ENCODE measurements around the gene MYL6B. TPM values are rescaled to one million over a fixed set of nuclear protein-coding genes. Genes with fewer than 3 reads are reported as not detected.

Gene MYL6B
- total and polyA plus RNA-seq, 2 donors (not counting 3 experiments of a cell fraction or from before 2014, with no cell fraction given): 135 to 185 TPM

GRCh38 chr12:56157201-56158028 is 5.0 kb downstream of the MYL6B start:
- H3K9ac ChIP-seq (replicated peaks; ENCODE audit: extremely low read depth, insufficient read depth, low read length): peak overlapping the region; percentile 44
- BruUV-seq (replicated peaks): no TSS peak
- no peaks in the 10 kb centered on the region for H4K20me1 ChIP-seq (replicated peaks; ENCODE audit: control insufficient read depth, extremely low read depth, insufficient read depth, low read length)
- dilution Hi-C loops (cut with MboI; ENCODE audit: extremely low pct_ligation_motif_present, low sequenced_read_pairs) (no loop called here), intact Hi-C loops (cut with micrococcal nuclease) (loop anchor here (1.0 kb wide), 2 partner anchors 13 to 32 kb away; partner anchors contain the start of gene SMARCC2)
- FAIRE-seq (no peak), DNase-seq (ENCODE audit: low read depth, low spot score) (peak; percentile 90)
- peak overlapping the region; percentile 54 for H3K4me2 ChIP-seq (ENCODE audit: insufficient read depth, low read length)
- no peaks in the 10 kb centered on the region for H3K27me3 ChIP-seq (ENCODE audit: control insufficient read depth in 2 of 2, insufficient read depth in 2 of 2, low read length in 2 of 2)
- peak overlapping the region; percentile 18 for H2AFZ ChIP-seq (ENCODE audit: low read depth, low read length)
- H3K9me3 ChIP-seq (replicated peaks; ENCODE audit: control insufficient read depth, insufficient read depth, low read length): no peaks in the 10 kb centered on the region
- H3K9me1 ChIP-seq (replicated peaks; ENCODE audit: control insufficient read depth, extremely low read depth, insufficient read depth, low read length): no peaks in the 10 kb centered on the region
- H3K27ac ChIP-seq (ENCODE audit: insufficient read depth, low read depth, low read length): peak overlapping the region; percentile 37
- peak overlapping the region in 2 of 3 experiments; percentile 17 to 78 for H3K4me3 ChIP-seq (replicated peaks in 1 of 3; ENCODE audit: insufficient read depth in 1 of 3, low read depth in 1 of 3, low read length in 3 of 3)
- H3K36me3 ChIP-seq (ENCODE audit: control insufficient read depth in 2 of 2, extremely low read depth in 1 of 2, insufficient read depth in 2 of 2, low read length in 2 of 2): peaks cover 18 to 26% of the 10 kb centered on the region in 2 experiments
- H3K79me2 ChIP-seq (ENCODE audit: control insufficient read depth, insufficient read depth, low read length): peaks cover 37% of the 10 kb centered on the region
- CTCF ChIA-PET: interaction anchor here (1.0 to 2.1 kb wide), 3 partner anchors 13 to 32 kb away, joined by 3 to 14 read pairs (median 4); partner anchors contain the start of genes ESYT1 and SMARCC2
- TF ChIP-seq CTCF (IDR thresholded peaks at IDR 0.05; ENCODE audit: extremely low read depth in 1 of 2, insufficient read depth in 1 of 2, low read depth in 1 of 2, low read length in 2 of 2) (peak; percentile 64 to 74), POLR2AphosphoS5 (IDR thresholded peaks at IDR 0.05; ENCODE audit: insufficient read depth, low read depth, low read length) (peak; percentile 57), POLR2A (IDR thresholded peaks at IDR 0.05; ENCODE audit: low read depth, low read length) (peak; percentile 71), EZH2 (IDR thresholded peaks at IDR 0.05; ENCODE audit: borderline replicate concordance, low read depth, low read length, severe bottlenecking) (no peak), FOS (IDR thresholded peaks at IDR 0.05; ENCODE audit: borderline replicate concordance, insufficient read depth, low read length) (no peak)
- TF ChIP-seq, protein P1, sequence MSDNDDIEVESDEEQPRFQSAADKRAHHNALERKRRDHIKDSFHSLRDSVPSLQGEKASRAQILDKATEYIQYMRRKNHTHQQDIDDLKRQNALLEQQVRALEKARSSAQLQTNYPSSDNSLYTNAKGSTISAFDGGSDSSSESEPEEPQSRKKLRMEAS (IDR thresholded peaks at IDR 0.05; ENCODE audit: insufficient read depth, insufficient read length): no peak
- POLR2A ChIA-PET: interaction anchor here (0.6 to 2.2 kb wide), 5 partner anchors 14 to 160 kb away, joined by 3 to 38 read pairs (median 8); partner anchors contain the start of genes ESYT1, SUOX and ZC3H10
- peaks cover 32% of the 10 kb centered on the region for H3K4me1 ChIP-seq (ENCODE audit: control insufficient read depth, extremely low read depth, insufficient read depth, low read length)
